Muscle layer of duodenum (tissue), 2 donors: ENCODE data around the gene P3H3.

ENCODE experiments used
- H3K27ac ChIP-seq: one replicate; pipeline ENCODE4 v1.7.0; 2013; ENCODE audit warnings: mild to moderate bottlenecking, low read length
- H3K27me3 ChIP-seq: one replicate; pipeline ENCODE4 v1.7.0; 2013; ENCODE audit warnings: low read depth, mild to moderate bottlenecking, control low read depth, low read length
- H3K36me3 ChIP-seq, 2 donors: one replicate each; pipeline ENCODE4 v1.7.0; 2013; ENCODE audit warnings: low read length in 2 of 2, control low read depth in 1 of 2, mild to moderate bottlenecking in 1 of 2; ENCODE audit not compliant: insufficient read depth in 2 of 2, control insufficient read depth in 1 of 2
- H3K4me1 ChIP-seq, 2 donors: one replicate each; pipeline ENCODE4 v1.7.0; 2013; ENCODE audit warnings: low read length in 2 of 2, mild to moderate bottlenecking in 2 of 2, control low read depth in 1 of 2, moderate library complexity in 1 of 2; ENCODE audit not compliant: insufficient read depth in 2 of 2, control insufficient read depth in 1 of 2
- H3K4me3 ChIP-seq, 2 donors: one replicate each; pipeline ENCODE4 v1.7.0; 2013; ENCODE audit warnings: low read length in 2 of 2, low read depth in 1 of 2, mild to moderate bottlenecking in 1 of 2
- H3K9me3 ChIP-seq, 2 donors: one replicate each; pipeline ENCODE4 v1.7.0; 2013; ENCODE audit warnings: low read length in 2 of 2, control low read depth in 1 of 2, mild to moderate bottlenecking in 1 of 2; ENCODE audit not compliant: control insufficient read depth in 1 of 2
- donor health status: healthy.

Gene P3H3

GRCh38 chr12:6809056-6809455 lies 19.2 kb upstream of the P3H3 start:
- Histone ChIP-seq H3K9me3 (no peaks in the 10 kb centered on the region), H3K4me3 (no peak overlapping the region), H3K27ac (no peak overlapping the region), H3K4me1 (no peaks in the 10 kb centered on the region), H3K27me3 (no peaks in the 10 kb centered on the region), H3K36me3 (no peaks in the 10 kb centered on the region)

GRCh38 chr12:6810758-6811157 lies 17.4 kb upstream of the P3H3 start:
- no peaks in the 10 kb centered on the region for H3K36me3 ChIP-seq
- H3K27me3 ChIP-seq, result no peaks in the 10 kb centered on the region
- no peaks in the 10 kb centered on the region for H3K4me1 ChIP-seq
- H3K4me3 ChIP-seq, result no peak overlapping the region
- H3K27ac ChIP-seq, result no peak overlapping the region
- no peaks in the 10 kb centered on the region for H3K9me3 ChIP-seq

- no peak overlapping the region for H3K27ac ChIP-seq
- H3K36me3 ChIP-seq, result no peaks in the 10 kb centered on the region
- H3K27me3 ChIP-seq, result no peaks in the 10 kb centered on the region
- no peaks in the 10 kb centered on the region for H3K9me3 ChIP-seq
- H3K4me3 ChIP-seq, result no peak overlapping the region
- H3K4me1 ChIP-seq, result no peaks in the 10 kb centered on the region
Measured at GRCh38 chr12:6813363-6813762, 14.8 kb upstream of the P3H3 start.

- Histone ChIP-seq H3K27me3 (no peaks in the 10 kb centered on the region), H3K9me3 (no peaks in the 10 kb centered on the region)
Measured at GRCh38 chr12:6816598-6816997, 11.6 kb upstream of the P3H3 start.

GRCh38 chr12:6817098-6817497 lies 11.1 kb upstream of the P3H3 start:
- H3K9me3 ChIP-seq, result no peaks in the 10 kb centered on the region
- peaks cover under 1% of the 10 kb centered on the region for H3K27me3 ChIP-seq
- H3K36me3 ChIP-seq, result no peaks in the 10 kb centered on the region
- no peak overlapping the region for H3K27ac ChIP-seq
- H3K4me3 ChIP-seq, result no peak overlapping the region
- peaks cover 0 to 13% of the 10 kb centered on the region in 2 donors for H3K4me1 ChIP-seq

More at GRCh38 chr12:6816598-6816997, 11.6 kb upstream of the P3H3 start:
- Histone ChIP-seq H3K4me1 (peaks cover 0 to 9% of the 10 kb centered on the region in 2 donors), H3K4me3 (no peak overlapping the region), H3K36me3 (no peaks in the 10 kb centered on the region), H3K27ac (no peak overlapping the region)

- Histone ChIP-seq H3K36me3 (no peaks in the 10 kb centered on the region), H3K27me3 (peaks cover 5% of the 10 kb centered on the region), H3K4me3 (no peak overlapping the region), H3K9me3 (no peaks in the 10 kb centered on the region), H3K27ac (no peak overlapping the region), H3K4me1 (peaks cover 0 to 19% of the 10 kb centered on the region in 2 donors)
Measured at GRCh38 chr12:6817662-6818157, 10.5 kb upstream of the P3H3 start.

- Histone ChIP-seq H3K9me3 (no peaks in the 10 kb centered on the region), H3K4me3 (no peak overlapping the region), H3K36me3 (no peaks in the 10 kb centered on the region), H3K27ac (no peak overlapping the region), H3K27me3 (peaks cover 5% of the 10 kb centered on the region), H3K4me1 (peaks cover 0 to 23% of the 10 kb centered on the region in 2 donors)
Measured at GRCh38 chr12:6818222-6818621, 10.0 kb upstream of the P3H3 start.

GRCh38 chr12:6818645-6819044 lies 9.6 kb upstream of the P3H3 start:
- H3K4me3 ChIP-seq, result no peak overlapping the region
- peaks cover 0 to 23% of the 10 kb centered on the region in 2 donors for H3K4me1 ChIP-seq
- H3K36me3 ChIP-seq, result no peaks in the 10 kb centered on the region
- H3K9me3 ChIP-seq, result no peaks in the 10 kb centered on the region
- H3K27ac ChIP-seq, result no peak overlapping the region
- peaks cover 5% of the 10 kb centered on the region for H3K27me3 ChIP-seq

- H3K27me3 ChIP-seq, result peaks cover 5% of the 10 kb centered on the region
- no peaks in the 10 kb centered on the region for H3K36me3 ChIP-seq
- no peak overlapping the region for H3K27ac ChIP-seq
Measured at GRCh38 chr12:6819106-6820030, 8.8 kb upstream of the P3H3 start.

GRCh38 chr12:6820166-6820565 lies 8.0 kb upstream of the P3H3 start:
- H3K36me3 ChIP-seq, result no peaks in the 10 kb centered on the region
- peaks cover 0 to 23% of the 10 kb centered on the region in 2 donors for H3K4me1 ChIP-seq
- peaks cover 9% of the 10 kb centered on the region for H3K27me3 ChIP-seq
- no peak overlapping the region for H3K27ac ChIP-seq
- H3K9me3 ChIP-seq, result no peaks in the 10 kb centered on the region
- H3K4me3 ChIP-seq, result no peak overlapping the region

More at GRCh38 chr12:6819106-6820030, 8.8 kb upstream of the P3H3 start:
- H3K9me3 ChIP-seq, result no peaks in the 10 kb centered on the region
- no peak overlapping the region for H3K4me3 ChIP-seq
- peaks cover 0 to 23% of the 10 kb centered on the region in 2 donors for H3K4me1 ChIP-seq

GRCh38 chr12:6821591-6822425 lies 6.4 kb upstream of the P3H3 start, which contains the start of gene GPR162:
TSS of gene GPR162 (plus strand) at chr12:6821821. CDS start at chr12:6823899, 2,078 bp downstream.
- Histone ChIP-seq H3K9me3 (no peaks in the 10 kb centered on the region), H3K27me3 (peaks cover 9% of the 10 kb centered on the region), H3K4me1 (peaks cover 0 to 24% of the 10 kb centered on the region in 2 donors), H3K36me3 (no peaks in the 10 kb centered on the region), H3K4me3 (peak within 1 kb of the TSS; percentile 19 to 60), H3K27ac (peak within 1 kb of the TSS; percentile 7)
